GM21576 (cell line): ENCODE results near the gene TANC2.
A peak's percentile ranks its signal among the peaks of the same experiment; 100 is the strongest.
"Not testable (repeated sequence)": the region's sequence is repeated elsewhere in the genome, so short reads cannot be mapped to it uniquely, and the experiment has no call there.

Experiments used
- ATAC-seq: cut with Tn5 transposase; IDR thresholded peaks from one replicate; pipeline ENCODE4 v1.9.1; 2021; ENCODE audit warnings: mild to moderate bottlenecking, moderate library complexity; ENCODE audit not compliant: unreplicated experiment

Gene TANC2

DNA sequence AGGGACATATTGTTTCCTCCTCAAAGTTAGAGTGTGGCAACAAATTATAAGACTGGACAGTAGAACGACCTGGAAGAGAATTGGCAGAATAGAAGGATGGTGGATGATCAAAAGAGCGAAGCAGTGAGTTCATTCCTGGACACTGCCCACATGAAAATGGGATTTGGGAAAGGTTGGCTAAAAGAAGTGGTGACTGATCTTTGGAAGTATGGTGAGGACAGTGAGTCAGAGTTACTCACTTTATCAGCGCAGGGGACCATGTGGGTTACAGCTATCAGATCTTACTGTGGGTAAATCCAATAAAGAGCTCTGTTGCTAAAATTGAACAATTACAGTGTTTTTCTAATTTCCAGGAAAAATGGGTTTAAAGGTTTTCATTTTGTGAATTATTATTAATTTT lies 2.7 kb upstream of the TANC2 start:
- ATAC-seq, result no peak

DNA sequence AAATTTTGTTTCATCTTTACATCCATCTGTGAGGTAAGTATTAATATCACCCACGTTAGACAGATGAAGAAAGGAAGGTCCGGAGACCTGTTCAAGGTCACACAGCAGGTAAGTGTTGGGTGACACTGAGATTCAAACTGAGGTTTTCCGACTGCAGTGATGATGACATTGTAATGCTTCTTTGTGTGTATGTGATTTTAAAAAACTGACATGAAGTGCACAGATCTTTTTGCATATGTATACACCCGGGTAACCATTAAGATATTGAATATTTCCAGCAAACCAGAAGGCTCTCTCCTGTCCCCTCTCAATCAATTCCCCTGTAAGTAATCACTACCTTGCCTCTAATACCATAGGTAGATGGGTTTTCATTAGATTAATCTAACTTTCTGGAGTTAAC lies 1.5 kb upstream of the TANC2 start:
- ATAC-seq, result no peak

DNA sequence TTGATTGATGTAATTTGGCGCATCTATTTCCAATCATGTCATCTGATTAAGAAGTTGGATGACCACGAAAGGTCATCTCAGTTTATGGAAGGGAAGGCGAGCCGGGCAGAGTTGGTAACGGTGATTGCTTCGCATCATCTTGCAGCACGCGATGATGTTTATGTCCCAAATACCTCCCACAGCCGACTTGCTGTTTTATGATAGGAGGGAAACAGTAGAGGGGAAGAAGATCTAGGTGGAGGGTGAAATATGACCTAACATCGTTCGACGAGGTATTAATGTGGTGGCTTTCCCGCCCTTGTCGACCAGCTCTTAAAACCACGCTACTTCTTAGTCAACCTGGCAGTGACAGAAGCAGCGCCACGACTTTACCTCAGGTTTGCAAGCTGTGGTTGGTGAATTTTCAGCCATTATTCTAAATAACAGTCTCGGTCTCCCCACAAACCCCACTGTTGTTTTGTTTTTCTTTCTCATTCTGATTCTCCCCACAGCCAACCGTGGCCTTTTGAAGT lies 805 bp upstream of the TANC2 start:
- peak; percentile 5 for ATAC-seq

DNA sequence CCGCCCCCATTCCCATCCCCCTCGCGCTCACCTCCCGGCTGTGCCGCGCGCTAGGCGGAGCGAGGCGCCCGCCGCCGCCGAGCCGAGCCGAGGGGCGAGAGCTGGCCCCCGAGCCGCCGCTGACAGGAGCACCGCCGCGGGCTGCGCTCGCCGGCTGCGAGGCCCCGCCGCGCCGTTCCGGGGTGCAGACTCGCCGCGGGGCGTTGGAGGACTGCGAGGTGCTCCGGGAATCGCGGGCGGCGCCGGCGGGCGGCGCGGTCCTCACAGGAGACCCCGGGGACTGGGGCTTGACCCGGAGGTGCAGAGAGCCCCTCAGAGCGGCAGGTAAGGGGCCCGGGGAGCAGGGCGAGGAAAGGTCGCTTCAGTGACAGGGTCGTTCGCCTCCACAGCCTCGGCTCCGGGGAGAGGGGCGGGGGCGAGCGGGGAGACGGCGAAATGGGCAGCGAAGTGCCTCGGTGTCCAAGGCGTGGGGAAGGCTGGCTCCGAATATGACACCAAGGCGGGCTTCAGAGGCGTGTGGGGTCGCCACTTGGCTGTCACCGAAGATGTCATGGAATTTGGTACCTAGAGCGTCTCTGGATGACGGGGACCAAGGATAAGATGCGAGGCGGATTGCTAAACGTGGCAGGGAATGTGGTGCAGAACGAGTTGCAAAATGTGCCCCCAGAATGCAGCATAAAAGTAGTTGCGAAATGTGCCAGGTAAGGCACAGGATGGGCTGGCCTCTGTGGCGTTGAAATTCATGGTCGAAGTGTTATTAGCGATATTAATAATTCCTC lies 580 bp downstream of the TANC2 start:
- peak; percentile 37 for ATAC-seq

DNA sequence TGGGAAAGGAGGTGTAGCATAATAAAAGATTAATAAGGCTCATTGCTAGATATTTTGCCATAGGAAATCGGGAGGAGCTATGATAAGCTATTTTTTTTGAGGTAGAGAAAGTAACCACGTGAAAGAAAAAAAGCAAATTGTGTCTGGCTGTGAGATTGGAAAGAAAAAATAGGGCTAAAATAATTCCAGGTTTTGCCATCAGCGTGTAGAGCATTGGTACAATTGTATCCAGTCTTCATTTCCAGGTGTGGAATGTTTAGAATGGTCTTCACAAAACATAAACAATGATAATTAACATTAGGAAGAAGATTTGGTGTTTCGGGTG lies 1.1 kb downstream of the TANC2 start:
- ATAC-seq, result no peak

DNA sequence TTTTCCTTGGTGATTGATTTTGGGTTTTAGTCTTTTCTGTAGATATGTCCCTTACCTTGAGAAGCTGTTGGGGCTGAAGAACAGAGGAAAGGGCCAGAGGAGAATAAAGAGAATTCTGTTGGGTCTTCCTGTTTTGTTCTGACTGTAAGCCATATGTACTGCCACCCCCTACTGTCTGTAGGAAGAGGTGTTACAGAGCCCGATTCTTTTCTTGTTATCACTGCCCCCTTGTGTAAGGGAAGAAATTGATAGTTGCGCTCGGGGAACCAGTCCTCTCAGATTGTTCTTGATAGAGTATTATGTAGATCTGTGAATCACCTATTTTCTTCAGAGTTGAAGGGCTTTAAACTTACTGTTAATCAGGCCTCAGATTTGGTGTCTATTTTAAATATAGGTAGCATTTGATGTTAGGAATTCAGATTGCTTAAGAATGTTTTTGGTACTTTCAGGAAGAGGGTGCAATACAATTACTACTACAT lies 2.4 kb downstream of the TANC2 start:
- ATAC-seq, result peak; percentile 66

DNA sequence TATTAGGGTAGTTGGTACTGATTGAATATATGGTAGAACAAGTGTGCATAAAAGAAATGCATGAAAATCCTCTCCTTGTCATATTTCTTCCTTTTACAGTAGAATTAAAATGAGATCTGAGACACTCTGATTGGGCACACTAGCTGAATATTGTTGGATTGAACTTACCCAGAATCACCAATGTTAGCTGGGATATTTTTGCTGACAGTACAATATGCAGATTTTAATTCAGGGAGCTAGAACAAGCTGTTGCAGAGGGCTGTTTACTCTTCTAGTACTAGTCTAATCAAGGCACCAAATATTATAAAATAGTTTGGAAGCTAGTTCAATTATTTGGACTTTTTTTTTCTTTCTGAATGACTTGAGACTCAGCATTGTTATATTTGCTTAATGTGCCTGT lies 4.6 kb downstream of the TANC2 start:
- no peak for ATAC-seq

DNA sequence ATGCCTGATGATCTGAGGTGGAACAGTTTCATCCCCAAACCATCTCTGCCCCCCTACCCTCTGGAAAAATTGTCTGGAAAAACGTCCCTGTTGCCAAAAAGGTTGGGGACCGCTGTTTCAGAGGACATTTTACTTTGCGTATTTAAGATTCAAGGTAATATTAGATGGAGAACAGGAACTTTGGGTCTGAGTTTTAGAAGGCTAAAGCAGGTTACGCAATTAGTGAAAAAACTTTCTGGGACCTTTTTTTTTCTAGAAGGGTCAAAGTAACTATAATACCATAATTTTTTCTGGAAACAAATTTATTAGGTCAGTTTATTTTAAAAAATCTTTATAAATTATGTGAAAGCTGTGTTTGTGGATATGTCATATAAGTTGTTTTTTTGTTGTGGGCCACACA lies 5.8 kb downstream of the TANC2 start:
- ATAC-seq, result no peak

DNA sequence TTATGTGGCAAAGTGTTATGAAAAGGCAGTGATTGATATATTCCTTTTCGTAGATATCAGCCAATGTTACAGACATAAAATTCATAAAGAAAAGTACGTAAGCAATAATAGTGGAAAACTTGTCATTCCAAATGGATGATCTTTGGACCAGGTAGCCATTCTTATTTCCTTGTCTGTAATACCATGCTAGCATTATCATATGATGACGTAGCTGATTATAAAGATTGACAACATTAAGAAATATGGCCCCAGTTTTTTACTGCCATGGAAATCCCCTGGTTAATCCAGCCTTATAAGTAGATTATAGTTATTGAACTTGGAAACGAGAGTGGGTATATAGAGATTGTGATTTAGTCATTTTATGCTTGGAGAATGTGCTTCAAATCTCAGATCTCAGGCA lies 8.8 kb downstream of the TANC2 start:
- no peak for ATAC-seq

DNA sequence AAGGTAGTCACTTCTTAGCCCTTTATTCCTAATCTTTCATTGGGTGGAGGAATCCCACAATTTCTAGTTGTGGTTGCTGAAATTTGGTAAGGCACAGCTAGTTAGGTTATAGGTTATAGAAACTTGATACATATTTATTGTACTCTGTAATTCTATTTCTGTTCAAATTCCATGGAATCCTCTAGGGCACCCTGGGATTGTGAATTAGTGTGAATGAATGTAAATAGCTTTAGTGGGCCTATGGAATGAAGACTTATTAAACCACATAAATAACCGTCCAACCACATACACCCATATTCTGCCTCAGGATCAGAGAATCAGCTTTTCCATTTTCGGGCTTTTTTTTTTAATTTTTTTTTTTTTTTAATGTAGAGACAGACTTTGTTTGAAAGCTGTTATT lies 9.2 kb downstream of the TANC2 start:
- no peak for ATAC-seq

DNA sequence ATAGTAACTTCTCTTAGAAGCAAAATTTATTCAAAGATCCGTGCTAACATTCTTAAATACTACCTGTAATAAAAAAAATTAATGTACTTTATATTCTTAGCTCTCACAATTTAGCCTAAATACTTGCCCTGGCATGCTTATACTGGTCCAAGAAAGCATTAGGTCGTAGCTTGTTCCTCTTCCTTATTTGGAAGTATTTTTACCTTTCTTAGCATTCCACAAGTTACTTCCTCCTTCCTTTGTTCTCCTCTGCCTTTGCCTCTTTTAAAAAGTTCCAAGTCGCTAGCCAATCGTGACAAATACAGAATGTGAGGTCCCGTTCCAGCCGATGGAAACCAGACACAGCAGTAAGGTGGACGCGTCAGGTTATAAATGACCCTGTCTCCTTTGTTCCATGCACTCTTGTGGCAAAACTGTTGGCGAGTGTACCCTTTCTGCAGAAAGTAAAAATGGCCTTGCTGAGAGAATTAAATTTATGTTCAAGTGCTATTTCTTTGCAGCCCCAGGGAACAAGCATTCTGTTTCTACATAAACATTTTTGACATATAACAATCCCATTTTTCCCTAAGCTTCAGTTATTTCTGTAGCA lies 10.7 kb downstream of the TANC2 start:
- not testable (repeated sequence) for ATAC-seq

DNA sequence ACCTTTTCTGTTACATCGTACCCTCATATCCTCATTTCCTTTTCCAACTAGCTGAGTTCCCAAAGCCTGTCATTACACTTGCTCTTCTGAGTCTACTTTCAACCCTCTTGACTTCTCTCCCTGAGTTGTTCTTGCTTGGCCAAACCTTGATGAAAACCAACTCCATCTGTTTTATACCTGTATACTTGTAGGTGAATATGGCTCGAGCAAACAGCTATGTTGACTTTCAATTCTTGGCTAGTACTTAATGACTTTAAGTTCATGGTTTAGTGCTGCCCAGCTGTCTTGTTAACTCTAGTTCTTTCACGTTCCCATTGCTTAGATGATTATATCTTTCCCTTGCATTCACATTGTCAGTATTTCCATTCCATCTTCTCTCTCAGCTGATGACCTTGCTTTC lies 14.8 kb downstream of the TANC2 start:
- no peak for ATAC-seq

DNA sequence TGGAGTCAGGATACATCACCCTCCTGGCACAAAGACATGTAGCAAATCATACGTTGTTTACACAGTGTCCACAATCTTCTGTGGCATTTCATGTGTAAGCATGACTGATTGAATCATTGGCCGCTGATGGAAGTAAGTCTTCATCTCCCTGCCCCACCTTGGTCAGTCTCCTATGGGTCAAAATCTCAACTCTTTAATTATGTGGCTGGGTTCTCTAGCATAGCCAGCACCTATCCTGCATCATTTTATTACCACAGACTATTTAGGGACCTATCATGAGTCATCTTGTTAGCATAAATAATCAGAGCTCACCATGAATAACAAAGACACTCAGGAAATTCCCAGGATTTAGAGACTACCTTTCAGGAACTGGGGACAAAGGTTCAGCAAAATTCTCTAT lies 15.9 kb downstream of the TANC2 start:
- ATAC-seq, result no peak

DNA sequence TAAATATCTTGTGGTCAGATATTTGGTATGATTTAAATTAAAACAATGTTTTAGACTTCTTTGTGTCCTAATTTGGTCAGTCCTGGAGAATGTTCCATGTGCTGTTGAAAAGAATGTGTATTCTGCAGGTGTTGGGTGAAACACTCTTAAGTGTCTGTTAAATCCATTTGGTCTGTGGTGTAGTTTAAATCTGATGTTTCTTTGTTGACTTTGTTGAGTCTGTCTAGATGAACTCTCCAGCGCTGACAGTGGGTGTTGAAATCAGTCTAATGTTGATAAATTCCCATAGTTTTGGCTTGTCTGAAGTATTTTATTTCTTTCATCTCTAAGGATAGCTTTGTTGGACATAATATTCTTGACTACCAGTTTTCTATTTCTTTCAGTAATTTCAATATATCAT lies 18.8 kb downstream of the TANC2 start:
- ATAC-seq, result no peak

DNA sequence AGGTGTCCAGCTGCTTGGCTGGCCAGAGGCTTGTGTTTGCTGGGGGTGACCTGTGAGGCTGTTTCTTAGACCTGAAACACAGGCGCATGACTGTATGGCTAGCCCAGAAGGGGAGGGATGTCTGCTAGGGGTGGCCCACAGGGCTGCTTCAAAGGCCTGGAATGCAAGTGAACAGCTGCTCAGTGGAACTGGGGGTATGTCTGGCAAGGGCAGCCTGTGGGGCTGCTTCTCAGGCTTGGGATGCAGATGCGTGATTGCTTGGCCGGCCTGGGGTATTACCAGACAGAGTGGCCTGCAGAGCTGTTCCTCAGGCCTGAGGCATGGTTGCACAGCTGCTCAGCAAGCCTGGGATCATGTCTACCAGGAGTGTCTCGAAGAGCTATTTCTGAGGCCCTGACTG lies 20.5 kb downstream of the TANC2 start:
- ATAC-seq, result no peak

DNA sequence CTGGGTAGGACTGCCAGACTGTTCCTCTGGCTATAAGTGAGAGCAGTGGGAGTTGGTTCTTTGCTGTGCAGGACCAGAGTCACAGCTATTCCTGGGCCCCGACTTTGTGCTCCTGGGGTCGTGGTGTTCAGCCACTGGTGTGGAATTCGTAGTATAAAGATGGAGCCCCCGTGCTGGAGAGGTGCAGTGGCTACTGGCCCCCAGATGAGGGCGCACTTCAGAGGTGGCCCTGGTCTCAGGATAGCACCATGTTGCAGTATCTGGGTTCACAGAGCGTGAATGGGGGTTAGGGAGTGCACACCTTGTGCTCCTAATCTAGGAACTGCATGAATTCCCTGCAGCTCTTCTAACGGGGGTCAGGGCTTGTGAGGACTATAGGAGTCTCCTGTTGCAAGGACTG lies 21.1 kb downstream of the TANC2 start:
- ATAC-seq, result no peak

DNA sequence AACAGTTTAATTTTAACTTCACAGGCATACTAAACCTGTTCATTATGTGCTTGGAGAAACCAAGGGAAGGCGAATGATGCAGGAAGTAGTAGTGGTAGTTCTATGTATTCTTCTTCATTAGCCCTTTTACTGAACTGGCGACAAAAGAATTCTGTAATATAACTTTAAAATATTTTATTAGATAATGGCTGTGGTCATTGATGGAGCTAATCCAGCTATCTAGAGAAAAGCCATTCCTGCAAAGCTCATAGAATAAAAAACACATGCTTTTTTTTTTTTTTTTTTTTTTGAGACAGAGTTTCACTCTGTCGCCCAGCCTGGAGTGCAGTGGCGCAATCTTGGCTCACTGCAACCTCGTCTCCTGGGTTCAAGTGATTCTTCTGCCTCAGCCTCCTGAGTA lies 23.5 kb downstream of the TANC2 start:
- no peak for ATAC-seq

DNA sequence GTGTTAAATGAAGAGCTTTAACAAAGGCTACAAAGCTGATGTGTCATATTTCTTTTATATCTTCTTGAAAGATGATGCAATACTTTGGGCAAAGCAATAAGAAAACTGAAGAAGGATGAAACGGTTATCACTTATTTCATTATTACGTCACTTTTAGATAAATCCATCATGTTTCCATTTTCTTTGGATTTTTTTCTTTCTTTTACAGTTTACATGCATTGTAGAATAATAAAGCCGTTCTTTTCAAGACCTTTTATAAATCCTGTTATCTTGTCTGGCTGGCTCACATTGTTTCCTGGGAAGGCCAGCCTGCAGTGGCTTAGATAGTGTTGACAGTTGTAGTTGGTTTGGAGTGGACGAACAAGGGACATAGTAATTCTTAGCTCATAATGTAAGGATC lies 28.9 kb downstream of the TANC2 start:
- ATAC-seq, result no peak

DNA sequence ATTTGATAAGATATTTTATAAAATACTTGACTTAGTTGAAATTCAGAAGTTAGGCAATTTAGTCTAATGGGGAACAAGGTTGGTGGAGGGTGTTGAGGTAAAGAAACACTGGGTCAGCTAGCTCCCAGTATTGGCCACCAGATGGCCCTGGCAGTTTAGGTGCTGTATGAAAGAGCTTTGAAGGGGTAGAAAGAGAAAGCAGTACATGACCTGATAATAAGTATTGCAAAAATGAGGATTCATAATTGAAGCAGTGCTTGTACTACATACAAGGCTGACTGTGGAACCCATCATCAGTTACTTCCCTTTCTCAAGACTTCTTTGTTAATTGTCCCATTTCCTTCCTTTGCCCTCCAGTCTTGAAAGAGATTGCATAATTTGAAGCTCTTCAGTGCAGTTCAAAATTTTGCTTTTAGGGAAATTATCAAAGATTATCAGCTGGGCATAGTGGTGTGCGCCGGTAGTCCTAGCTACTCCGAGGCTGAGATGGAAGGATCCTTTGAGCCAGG lies 29.4 kb downstream of the TANC2 start:
- ATAC-seq, result no peak

DNA sequence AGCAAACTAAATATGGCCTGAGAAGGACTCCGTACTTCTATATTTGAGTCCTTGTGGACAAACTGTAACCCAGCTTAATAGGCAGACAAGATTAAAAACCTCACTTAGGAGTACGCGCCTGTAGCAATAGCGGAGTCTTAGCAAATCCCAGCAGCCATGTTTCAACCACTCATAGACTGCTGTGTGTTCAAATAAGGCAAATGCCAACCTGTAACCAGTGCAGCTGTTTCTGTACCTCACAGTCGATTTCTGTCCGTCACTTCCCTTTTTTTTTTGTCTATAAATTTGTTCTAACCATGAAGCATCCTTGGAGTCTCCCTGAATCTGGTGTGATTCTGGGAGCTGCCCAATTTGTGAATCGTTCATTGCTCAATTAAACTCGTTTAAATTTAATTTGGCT lies 30.2 kb downstream of the TANC2 start:
- no peak for ATAC-seq

DNA sequence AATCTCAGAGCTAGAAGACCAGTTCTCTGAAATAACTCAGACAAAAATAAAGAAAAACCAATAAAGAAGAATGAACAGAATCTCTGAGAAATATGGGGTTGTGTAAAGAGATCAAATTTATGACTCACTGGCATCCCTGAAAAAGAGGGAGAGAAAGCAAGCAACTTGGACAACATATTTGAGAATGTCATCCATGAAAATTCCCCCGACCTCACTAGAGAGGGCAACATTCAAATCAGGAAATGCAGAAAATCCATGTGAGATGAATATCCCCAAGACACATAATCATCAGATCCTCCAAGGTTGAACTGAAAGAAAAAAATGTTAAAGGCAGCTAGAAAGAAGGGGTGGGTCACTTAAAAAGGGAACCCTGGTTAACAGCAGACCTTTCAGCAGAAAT lies 32.1 kb downstream of the TANC2 start:
- no peak for ATAC-seq

DNA sequence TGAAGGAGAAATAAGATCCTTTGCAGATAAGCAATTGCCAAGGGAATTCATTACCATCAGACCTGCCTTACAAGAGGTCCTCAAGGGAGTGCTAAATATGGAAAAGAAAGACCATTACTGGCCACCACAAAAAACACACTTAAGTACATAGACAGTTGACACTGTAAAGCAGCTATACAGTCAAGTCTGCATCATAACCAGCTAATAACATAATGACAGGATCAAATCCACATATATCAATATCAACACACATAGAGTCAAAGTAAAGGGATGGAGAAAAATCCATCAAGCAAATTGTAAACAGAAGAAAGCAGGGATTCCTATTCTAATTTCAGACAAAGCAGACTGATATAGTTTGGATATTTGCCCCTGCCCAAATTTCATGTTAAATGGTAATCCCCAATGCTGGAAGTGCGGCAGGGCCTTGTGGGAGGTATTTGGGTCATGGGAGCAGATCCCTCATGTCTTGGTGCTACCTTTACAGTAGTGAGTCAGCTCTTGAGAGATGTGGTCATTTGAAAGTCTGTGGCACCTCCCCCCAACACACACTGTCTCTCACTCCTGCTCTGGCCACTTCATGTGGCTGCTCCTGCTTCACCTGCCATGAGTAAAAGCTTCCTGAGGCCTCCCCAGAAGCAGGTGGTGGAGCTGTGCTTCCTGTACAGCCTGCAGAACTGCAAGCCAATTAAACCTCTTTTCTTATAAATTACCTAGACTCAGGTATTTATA lies 32.8 kb downstream of the TANC2 start:
- ATAC-seq, result no peak
